Stimulated activated CD4-positive, alpha-beta T cell treated with anti-CD3 and anti-CD28 coated beads, Interleukin-15, amount 100 ng/mL, for 1 hour (primary cell): ENCODE measurements around the gene RNF19B.

ENCODE experiments used
- DNase-seq, 2 donors: peaks; one replicate each; pipeline ENCODE4 v3.0.0-alpha.2; 2020; ENCODE audit warnings: low read depth in 1 of 2, low spot score in 1 of 2

RNF19B gene

DNA sequence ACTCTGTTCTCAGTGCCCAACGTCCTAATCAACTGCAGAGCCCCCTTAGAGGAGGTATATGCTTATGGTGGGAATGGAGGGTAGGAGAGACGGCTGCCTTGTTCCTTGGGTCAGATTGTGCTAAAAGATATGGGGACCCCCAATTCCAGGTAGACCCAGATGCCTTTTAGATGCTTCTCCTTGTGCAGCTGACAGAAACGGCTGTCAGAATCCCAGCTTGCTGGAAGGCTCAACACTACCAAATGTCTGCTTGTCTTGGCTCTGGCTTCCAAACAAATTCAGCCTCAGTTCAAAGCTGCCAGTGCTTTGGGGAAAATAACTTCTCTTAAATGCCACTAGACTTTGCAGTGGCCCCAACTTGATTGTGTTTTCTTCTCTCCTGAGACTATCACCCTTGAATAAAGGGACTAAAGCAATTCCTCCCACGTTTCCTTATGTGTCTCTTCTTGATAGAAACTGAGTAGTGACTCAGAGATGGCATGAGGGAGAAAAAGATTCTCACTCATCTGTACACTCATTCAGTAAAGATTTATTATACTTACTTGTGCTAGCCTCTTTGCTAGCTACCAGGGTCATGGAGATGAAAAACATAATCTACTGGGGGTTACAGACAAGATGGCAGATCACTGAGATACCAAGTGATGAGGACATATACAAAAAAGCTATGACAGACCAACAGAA lies 3.4 kb upstream of the RNF19B start:
- no peak for DNase-seq

DNA sequence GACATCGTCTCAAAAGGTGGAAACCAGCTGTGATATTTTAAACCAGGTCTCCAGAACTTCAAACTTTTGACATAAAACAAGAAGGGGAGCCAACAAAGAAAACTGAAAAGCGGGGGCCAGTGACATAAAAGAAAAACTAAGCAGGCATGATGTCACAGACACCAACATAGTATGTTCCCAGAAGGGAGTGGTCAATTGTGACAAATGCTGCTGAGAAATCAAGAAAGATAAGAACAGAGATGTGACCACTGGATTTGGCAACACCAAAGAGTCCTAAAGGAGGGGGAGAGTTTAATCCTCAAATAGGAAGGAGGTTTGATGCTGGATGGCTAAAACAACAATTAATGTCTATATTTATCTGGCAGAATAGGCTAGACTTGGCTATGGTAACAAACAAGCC lies 2.3 kb upstream of the RNF19B start:
- DNase-seq, result no peak

DNA sequence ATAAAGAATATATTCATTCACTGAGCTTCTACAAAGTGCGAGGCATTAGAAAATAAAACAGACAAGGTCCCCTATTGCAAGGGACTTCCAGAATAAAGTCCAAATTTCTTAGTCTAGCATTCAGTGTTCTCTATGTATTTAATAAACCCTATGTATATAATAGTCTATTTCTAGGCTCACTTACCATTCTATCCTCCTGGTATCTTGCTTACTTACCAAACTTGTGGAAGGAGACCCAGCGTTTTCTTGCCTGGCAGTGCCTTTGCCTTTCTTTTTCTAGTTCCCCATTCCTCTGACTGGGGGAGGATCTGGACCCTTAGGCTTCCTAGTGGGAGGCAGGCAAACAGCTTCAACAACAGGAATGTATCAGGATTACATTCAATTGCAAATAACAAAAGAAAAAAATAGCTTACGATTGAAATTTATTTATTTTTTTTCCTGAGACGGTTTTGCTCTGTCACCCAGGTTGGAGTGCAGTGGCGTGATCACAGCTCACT lies 690 bp upstream of the RNF19B start:
- DNase-seq, result no peak

DNA sequence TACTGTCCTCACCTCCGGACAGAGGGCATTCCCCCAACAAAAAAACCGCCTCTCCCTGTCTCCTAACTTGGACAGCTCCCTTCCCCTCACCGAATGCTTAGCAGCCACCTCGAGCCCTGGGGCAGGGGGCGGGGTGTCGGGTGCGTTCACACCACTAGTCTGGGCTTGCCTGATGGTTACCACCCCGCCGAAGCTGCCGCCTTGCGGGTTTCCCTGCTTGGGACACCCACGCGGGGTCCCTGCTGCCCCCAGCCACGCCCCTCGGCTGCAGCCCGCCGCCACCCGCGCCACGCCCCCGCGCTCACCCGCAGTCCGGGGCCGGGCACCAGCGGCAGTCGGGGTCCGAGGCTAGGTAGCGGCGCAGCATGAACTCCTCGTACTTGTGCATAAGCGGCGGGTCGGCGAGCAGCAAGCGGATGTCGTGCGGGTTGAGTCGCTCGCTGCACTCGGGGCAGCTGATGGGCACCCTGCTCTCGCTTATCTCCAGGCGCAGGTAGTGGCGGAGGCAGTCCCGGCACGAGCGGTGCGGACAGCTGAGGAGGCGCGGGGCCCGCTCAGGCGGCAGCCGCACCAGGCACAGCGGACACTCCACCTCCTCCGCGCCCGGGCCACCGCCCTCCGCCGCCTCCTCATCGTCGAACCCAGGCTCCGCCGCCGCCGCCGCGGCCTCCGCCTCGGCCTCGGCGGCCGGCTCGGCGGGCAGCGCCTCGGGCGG lies 706 bp downstream of the RNF19B start:
- DNase-seq, result peak; percentile 37 to 42

DNA sequence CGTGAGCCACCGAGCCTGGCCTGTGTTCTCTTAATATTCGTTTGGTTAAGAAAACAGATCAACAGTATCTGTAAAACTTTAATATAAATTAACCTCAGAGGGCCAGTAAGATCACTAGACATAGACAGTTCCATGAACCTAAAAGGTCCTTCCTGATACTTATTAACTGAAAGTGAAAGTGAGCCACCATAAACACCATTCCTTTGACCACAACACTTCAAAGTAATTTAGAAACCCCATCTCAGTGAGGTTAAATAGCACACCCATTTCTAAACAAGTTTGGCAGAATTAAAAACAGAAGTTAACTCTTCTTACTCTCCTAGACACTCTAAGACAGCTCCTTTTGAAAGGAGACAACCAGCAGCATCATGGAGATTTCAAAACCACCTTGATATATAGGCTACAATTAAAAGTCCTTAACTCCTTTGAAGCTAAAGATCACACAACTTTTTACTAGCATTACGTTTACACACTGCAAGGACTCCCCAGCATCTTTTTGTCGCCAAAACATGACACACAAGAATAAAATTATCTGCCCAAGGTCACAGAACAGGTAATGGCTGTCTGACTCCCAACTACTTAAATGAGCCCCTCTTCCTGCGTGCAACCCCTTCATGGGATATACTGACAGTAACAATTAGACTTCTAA lies 2.2 kb downstream of the RNF19B start:
- no peak for DNase-seq

DNA sequence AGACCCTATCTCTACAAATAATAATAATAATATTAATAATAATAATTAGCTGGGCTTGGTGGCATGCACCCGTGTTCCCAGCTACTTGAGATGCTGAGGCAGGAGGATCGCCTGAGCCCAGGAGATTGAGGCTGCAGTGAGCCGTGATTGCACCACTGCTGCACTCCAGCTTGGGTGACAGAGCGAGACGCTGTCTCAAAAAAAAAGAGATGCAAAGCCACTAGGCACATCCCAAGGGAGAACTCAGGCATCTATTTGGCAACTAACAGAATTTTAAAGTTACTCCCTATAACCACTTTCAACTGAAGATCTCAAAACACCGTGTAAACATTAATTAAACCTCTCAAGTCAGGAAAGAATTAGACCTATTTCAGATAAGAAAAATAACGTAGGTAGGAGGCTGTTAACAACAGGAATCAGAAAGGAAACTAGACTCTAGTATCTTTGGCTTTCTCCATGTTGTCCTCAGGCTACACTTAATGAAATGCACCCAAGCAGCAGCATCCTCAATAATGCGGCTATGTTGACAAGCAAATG lies 3.7 kb downstream of the RNF19B start:
- DNase-seq, result no peak

DNA sequence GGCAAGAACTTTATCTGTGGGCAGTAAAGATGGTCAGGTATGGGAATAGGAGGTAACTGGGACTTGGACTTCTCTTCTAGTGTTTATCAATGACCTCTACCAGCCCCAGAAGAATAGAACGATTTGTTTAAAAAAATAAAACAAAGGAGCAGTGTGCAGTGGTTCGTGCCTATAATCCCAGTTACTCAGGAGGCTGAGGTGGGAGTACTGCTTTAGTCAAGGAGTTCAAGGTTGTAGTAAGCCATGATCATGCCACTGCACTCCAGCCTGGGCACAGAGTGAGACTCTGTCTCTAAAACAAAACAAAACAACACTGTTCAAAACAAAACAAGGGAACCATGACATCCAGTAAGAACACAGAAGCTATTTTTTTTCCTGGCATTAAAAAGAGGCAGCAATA lies 4.3 kb downstream of the RNF19B start:
- DNase-seq, result no peak

DNA sequence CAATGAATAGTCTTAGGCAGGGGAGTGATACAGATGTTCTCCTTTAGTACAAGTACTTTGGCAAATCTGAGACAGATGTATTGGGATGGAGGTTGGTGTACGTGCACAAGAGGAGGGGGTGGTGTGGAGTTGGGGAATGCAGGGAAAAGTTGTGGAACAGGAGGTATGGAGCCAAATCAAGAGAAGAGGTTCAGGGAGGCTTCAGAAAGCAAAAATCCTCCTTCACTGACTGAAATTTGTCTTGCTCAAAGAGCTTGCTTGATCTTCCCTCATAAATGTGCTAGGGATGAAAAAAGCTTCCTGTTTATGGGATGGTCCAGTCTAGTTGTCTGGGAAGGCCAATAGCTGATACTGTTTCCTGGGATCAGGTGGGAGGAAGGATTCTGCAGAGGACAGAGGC lies 5.8 kb downstream of the RNF19B start:
- DNase-seq, result no peak

DNA sequence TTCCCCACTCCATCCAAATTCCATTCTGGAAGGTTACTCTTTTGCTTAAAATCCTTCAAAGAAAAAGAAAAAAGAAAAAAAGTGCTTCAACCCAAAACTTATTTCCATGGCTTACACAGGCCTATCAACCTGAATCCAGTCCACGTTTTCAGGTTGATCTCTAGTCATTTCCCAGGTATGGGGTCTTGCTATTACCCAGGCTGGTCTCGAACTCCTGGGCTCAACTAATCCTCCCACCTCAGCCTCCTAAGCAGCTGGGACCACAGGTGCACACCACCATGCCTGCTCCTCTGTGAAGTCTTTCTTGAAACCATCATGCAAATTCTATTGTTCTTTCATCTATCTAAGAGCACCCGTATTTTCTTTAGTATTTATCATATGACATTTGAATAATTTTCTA lies 7.6 kb downstream of the RNF19B start:
- no peak for DNase-seq

DNA sequence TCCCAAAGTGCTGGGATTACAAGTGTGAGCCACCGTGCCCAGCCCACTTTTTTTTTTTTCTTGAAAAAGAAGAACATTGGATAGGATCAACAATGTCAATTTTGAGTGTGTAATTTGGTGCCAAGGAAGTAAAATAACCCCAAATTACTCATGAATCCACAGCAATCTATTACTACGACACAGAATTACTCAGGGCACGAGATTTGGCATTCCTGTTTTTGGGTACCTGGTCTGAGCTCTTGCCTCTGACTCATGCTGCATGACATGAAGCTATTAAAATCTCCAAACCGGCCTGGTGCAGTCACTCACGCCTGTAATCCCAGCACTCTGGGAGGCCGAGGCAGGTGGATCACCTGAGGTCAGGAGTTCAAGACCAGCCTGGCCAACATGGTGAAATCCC lies 10.4 kb downstream of the RNF19B start:
- DNase-seq, result no peak

DNA sequence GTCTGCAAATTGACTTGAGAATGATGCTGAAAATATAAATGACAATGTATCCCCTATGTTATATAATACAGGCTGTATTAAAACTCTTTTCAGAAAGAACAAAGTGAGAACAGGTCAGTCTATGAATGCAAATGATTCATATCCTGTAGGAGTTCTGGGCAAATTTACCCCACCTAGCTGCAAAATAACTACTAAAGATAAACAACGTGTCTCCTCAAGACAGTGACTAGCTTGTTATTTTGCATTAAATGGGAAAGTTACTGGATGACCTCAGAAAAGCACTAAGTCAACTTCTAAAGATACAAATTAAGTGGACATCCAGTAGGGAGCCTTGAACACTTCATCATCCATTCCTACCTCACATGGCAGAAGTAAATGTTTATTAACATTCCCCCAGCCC lies 11.1 kb downstream of the RNF19B start:
- DNase-seq, result no peak

DNA sequence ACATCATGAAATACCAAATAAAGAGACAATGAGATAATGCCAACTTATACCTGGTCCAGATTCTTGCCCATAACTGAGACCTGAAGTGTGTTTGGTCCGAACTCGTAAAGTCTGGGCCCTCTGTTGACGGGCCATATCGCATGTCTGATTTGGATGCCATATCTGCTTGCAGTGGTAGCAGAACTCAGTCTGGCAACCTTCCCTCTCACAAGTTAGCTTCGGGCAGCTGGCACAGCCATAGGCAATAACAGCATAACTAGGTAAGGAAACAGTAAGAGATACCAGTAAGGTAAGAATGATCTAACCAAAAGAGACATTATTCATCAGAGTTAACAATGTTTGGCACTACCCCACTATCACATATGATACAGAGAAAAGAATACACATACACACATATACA lies 15.1 kb downstream of the RNF19B start:
- DNase-seq, result no peak

DNA sequence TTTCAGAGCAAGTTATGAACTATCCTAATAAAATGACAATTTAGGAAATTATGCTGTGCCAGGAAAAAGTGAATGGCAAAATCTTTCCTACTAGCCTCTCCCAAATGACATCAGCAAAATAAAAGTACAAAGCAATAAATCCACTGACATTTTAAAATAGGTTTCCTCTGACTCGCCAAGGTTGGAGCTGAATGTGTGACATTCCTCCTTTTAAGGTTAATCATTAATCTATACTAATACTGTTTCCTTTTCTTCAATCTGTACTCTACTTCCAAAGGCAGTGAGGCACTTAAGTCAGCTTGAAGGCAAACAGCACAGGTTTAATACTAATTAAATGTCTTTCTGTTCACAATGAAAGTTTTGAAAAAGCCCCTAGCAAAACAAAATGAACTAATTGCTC lies 15.7 kb downstream of the RNF19B start:
- DNase-seq, result no peak

DNA sequence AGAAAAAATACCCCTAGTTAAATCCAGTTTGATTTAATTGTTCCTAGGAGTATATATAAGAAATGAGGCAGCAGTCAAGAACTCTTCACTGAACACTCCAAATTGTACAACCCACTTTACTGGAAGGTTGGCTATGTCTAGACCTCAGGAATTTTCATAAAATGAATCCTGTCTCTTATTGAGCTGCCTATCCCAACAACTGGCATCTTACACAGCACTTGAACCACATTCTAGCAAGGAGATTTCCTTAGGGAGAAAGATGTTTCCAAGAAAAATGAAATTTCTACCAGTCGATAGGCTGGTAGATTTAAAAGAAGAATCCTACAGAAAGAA lies 16.3 kb downstream of the RNF19B start:
- no peak for DNase-seq

DNA sequence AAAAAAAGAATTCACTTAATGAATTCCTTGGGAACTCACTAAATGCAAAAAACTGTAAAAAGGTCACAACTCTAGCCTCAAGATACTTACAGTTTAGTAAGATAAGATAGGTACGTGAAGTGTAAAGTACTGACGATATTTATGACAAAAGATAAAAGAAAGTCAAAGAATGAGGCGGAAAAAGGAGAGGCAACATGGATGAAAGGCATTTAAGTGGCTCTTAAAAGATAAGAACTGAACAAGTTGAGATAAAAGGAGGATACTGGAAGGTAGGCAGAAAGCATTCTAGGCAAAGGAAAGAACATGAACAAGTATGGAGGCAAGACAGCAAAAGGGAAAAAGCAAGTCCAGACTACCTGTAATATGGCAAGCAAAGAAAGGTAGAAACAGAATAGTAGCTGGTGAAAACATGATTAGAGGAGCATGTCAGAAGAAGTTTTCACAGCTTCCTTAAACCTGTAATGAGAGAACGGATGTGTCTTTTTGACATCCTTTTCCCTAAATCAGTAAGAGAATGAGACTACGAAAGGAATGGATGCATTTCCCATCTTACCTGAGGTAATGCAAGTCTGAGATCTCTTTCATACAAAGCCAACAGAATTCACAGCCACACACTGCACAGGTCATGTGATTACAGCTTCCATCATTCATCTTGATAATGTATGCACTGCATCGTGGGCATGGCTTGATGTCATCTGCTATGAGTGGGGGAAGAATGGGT lies 16.8 kb downstream of the RNF19B start:
- DNase-seq, result no peak

DNA sequence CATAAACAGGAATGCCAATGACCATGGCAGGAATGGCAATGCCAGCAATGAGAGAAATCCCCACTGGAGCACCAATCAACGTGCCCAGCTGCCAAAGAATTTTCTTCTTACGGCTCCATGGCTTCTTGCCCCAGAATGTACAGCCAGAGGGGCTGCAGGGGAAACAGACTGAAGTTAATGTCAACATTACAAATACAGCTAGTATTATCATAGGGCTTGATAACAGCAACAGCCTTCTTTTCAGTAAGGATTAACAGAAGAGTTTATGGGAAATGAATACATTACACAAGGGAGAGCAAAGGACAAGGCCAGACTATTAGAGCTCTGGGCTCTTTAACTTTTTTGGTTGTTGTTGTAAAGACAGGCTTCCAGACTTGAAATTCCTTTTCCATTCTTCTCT lies 18.2 kb downstream of the RNF19B start:
- DNase-seq, result no peak

DNA sequence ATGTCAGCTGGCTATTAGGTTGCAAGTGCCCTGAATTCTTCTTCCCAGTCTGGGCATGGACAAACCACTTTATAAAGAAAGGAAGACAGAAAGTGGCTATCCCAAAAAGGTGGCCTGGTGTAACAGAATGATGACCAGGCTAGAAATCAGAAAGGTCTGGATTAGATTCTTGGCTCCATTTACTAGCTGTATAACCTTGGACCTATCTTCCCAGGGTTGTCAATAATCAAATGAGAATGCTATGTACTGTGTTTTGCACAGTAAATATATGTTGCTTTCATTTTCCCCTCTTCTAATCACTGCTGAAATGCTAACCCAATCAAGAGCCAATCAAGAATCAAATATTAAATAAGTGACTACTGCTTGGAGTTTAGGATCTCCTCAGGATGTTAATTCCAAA lies 20.4 kb downstream of the RNF19B start:
- no peak for DNase-seq

DNA sequence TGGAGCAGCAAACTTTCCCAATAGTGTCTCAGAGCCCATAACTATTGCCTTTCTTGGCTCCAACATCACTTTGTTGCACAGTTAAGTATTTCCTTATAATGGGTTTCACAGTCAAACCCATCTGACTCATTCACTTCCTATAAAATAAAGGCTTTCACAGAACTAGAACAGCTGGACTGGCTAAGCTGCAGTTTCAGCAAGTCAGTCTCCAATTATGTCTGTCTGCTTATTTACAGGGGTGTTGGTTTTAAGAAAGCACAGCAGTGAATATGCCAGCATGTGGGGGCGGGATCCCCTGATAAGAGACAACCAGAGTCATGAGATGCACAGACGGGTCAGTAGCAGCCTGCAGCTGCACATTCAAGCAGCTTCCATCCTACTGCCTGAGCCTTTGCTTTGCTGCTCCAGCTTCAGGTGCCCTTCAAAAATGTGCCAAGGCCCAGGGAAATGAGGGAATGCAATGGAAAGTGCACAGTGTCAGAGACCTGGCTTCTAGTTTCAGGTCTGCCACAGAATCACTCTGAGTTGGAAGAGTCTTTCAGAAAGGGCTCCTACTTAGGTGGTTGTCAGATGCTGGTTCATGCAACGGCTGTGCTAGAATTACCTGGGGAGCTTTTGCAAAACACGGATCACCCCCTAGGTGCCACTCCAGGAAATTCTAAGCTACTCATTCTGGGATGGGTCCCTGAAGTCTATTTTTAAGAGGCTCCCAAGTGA lies 24.8 kb downstream of the RNF19B start:
- DNase-seq, result no peak

DNA sequence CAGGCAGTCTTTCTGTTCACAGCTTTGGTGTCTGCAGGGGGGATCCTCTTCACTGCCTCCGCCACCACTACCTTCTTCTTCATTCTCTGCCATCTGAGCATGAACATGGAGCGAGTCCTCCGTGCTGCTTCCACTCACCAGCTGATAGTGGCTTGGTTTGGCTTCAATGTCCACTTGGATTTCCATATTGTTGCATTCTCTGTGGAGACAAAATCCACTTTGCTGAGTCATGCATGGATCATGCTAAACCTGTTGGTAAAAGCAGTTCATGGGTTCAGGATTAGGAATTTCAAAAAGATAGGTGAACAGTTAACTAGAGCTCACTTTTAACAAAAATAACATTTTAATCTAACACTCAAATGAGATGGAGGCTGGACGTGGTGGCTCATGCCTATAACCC lies 27.5 kb downstream of the RNF19B start:
- DNase-seq, result no peak

DNA sequence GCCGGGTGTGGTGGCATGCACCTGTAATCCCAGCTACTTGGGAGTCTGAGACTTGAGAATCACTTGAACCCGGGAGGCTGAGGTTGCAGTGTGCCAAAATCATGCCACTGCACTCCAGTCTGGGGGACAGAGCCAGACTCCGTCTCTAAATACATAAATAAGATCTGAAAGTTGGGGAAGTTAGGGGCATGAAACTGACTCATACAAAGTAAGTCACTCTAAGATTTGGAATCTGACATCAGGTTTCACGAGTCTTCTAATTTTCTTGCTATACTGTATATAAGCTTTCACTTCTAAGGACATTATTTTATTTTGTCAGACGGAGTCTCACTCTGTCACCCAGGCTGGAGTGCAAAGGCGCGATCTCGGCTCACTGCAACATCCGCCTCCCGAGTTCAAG lies 30.1 kb downstream of the RNF19B start:
- DNase-seq, result no peak

DNA sequence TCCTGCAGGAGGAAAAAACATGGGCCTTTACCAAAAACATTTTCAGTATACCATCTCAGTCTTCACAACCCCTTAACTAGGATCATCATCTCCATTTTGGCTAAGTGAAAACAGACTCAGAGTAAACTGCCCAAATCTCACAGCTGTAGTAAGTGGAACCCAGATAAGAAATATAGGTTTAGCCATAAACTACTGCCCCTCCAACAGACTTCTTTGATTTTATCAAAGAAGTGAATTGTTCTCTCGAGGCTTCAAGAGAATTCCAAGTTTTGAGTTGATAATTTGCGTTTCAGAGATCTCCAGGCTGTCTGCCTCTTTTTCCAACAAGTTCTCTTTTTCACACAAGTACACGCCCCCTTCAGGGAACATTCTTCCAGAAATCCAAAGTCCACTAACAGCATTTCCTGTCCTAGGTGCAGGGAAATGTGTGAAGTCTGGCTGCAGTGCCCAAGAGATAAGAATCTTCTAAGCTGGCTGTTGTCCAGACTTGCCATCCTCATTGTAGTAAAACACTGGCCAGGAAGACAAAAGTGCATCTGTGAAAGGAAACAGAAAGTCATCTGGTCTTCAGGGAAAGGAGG lies 30.8 kb downstream of the RNF19B start:
- no peak for DNase-seq
